HG02840 (cell line): ENCODE measurements around the gene ZNF578.
"Not testable (repeated sequence)": the region's sequence is repeated elsewhere in the genome, so short reads cannot be mapped to it uniquely, and the experiment has no call there.

Experiments used
- ATAC-seq: cut with Tn5 transposase; IDR thresholded peaks from one replicate; pipeline ENCODE4 v1.9.1; 2021; ENCODE audit warnings: mild to moderate bottlenecking, moderate library complexity, moderate number of reproducible peaks; ENCODE audit not compliant: unreplicated experiment, low FRiP score

Gene ZNF578

DNA sequence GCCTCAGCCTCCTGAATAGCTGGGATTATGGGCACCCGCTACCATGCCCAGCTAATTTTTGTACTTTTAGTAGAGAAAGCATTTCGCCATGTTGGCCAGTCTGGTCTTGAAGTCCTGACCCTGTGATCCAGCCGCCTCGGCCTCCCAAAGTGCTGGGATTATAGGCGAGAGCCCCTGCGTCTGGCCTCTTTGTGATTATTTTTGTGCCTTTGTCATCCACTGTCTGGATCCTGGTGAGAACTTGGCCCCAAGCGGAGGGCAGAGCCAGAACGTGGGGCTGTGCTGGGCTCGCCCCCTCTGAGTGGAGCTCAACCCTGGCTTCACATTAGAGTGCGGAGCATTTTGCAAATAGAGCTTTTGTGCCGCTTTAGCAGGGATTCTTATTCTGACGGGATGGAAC is 47.6 kb downstream of the ZNF578 start:
- ATAC-seq, result not testable (repeated sequence)

DNA sequence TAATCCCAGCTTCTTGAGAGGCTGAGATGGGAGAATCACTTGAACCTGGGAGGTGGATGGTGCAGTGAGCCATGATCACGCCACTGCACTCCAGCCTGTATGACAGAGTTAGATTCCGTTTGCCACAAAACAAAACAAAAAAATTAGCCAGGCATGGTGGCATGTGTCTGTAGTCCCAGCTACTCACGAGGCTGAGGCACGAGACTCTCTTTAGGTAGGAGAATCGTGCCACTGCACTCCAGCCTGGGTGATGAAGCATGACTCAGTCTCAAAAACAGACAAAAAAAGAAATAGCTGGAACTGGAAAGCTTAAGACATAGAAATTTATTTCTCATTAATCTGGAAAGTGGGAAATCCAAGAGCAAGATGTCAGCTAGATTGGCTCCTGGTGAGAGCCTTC is 53.9 kb downstream of the ZNF578 start:
- ATAC-seq, result no peak

DNA sequence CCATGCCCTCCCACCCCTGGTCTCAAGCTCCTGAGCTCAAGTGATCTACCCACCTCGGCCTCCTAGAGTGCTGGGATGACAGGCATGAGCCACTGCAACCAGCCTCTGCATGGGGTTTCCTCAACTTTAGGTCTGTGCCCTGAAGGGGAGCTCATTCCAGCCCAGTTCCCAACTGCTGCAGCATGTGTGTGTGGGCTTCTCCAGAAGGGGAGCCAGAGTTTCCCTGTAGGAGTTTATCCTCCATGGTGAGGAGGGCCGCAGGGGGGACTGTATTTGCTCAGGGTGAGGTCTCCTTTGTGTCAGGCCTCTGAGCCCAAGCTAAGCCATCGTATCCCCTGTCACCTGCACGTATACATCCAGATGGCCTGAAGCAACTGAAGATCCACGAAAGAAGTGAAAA is 62.8 kb downstream of the ZNF578 start:
- ATAC-seq, result no peak

DNA sequence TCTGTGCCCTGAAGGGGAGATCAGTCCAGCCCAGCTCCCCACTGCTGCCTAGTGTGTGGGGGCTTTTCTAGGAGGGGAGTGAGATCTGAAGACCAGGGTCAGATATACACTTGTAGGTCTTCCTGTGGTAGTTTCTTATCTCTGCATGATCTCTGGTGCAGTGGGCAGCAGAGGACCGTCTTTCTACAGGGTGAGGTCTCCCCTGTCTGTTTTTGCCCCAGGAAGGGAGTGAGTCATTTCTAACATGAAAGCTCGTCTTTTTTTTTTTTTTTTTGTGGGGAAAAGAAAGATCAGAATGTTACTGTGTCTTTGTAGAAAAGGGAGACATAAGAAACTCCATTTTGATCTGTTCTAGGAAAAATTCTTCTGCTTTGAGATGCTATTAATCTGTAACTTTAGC is 65.3 kb downstream of the ZNF578 start:
- ATAC-seq, result no peak

DNA sequence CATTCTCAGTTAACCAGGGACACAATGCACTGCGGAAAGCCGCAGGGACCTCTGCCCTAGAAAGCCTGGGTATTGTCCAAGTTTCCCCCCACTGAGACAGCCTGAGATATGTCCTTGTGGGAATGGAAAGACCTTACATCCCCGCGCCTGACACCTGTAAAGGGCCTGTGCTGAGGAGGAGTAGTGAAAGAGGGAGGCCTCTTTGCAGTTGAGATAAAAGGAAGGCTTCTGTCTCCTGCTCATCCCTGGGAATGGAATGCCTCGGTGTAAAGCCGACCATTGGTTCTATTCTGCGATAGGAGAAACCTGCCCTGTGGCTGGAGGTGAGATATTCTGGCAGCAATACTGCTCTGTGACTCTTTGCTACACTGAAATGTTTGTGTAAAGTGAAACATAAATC is 65.8 kb downstream of the ZNF578 start:
- ATAC-seq, result not testable (repeated sequence)

DNA sequence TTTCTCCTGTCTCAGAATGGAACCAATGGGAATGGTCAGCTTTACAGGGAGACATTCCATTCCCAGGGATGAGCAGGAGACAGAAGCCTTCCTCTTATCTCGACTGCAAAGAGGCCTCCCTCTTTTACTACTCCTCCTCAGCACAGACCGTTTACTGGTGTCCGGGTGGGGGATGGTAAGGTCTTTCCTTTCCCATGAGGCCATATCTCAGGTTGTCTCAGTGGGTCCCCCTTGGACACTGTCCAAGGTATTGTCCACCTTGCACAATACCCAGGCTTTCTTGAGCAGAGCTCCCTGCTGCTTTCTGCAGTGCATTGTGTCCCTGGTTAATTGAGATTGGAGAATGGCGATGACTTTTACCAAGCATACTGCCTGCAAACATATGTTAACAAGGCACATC is 66.7 kb downstream of the ZNF578 start:
- ATAC-seq, result no peak

DNA sequence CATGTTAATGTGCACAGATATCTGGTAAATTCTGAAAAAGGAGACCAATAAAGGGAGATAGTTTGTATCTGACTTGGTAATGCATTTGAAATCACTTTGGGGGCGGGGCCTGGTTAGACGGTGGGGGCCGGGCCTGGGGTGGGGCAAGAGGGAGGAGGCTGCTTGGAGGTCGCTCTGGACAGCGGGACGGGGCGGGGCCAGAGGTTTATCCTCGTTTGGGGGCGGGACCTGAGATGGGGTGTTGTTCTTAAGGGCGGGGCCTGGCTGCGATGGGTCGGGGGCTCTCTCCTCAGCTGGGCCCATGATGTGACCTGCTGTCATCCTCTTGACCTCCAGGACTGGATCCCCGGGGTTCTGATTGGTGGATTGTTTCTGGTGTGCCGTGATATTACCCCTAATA is 69.2 kb downstream of the ZNF578 start:
- no peak for ATAC-seq

DNA sequence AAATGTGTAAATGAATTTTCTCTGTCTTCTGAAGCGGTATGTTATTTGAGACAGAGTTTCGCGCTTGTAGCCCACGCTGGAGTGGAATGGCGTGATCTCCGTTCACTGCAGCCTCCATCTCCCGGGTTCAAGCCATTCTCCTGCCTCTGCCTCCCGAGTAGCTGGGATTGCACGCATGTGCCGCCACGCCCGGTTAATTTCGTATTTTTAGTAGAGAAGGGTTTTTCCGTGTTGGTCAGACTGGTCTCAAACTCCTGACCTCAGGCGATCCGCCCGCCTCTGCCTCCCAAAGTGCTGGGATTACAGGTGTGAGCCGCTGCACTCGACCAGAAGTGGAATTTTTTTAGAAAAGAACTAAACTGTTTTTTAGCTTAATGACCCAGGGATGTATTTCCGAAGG is 70.7 kb downstream of the ZNF578 start:
- ATAC-seq, result no peak

DNA sequence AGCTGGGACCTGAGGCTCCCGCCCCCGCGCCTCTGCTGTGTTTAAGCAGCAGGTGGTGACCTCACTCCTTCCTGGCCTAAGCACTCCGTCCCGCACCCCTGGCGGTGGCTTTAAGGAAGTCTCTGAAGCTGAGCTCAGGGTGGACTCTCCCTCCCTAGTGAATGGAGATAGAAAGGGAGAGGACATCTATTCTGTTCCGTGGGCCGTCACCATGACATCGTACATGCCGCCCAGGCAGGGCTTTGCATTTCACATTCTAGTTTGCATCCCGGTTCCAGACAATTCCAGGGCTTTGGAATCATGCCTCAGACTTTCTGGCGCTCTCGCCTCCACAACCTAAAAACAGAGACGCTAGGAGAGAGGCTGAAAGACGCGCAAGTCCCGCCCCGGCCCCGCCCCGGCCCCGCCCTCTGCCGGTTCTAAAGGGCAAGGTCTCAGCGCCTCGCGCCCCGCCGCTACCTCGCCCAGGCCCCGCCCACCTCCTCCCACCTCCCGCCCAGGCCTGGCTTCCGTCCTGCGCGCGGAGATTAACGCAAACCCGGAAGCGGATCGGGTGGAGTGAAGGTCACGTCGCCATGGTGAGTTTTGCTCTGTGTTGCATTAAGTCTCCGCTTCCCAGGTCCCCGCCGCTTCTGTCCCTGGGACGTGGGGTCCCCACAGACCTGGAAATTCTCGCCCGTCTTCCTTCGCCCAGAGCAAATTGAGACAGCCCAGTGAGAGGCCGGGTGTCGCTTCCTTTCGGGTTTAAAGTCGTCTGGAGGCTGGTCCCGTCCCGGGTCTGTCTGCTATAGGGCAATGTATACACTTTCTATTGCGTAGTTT is 74.0 kb downstream of the ZNF578 start, which contains the start of gene ZNF808:
Gene ZNF808 (plus strand): TSS at position 535 of the 822 bp plus-strand sequence. CDS start 15,617 bp downstream, outside the sequence.
- peak; percentile 86 for ATAC-seq

DNA sequence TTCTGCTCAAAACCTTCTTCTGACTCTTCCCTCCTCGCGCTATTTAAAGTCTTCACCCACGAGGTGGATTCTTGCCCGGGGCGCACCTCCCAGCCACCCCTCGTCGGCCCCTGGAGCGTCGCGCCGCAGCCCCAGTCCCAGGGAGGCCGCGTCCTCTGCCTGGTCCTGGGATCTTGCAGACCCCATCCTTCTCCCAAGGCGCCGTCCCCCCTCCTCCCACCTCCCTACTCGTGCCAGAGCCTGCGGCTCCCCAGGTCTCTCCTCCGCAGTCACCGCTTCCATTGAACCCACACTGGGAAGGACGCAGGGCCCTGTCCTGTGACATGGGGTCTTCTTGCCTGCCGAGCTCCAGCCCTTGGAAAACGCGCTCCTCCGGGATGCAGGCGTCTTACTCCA is 74.6 kb downstream of the ZNF578 start:
- ATAC-seq, result peak; percentile 16

DNA sequence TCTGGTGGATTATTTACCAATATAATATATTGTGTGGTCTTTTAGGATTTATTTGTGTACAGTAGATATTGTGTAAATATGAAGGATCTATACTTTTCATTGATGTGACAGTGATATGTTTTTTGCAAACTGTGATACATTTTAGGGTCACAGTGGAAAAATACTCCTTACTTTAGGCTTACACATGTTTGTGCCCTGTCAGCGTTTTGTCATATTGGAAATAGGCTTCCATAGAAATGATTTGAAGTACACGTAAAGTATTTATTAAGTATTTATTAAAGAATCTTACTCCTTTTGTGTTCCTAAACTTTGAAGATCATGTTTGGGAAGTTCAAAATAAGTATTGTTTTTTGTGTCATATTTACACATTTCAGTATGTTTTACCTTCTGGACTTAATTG is 79.1 kb downstream of the ZNF578 start:
- no peak for ATAC-seq

DNA sequence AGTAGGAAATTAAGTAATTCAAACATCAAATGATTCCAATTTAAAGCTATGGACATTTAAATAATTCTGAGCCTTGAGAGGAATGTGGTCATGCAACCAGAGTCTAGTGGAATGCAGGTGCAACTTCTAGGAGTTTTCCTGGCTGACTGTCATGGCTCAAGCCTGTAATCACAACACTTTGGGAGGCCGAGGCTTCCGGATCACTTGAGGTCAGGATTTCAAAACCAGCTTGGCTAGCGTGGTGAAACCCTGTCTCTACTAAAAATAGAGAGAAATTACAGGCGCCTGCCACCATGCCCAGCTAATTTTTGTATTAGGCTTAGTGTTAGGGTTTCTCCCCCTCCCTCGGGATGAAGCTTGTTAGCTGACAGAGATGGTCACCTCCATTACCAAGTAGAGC is 80.5 kb downstream of the ZNF578 start:
- ATAC-seq, result no peak

DNA sequence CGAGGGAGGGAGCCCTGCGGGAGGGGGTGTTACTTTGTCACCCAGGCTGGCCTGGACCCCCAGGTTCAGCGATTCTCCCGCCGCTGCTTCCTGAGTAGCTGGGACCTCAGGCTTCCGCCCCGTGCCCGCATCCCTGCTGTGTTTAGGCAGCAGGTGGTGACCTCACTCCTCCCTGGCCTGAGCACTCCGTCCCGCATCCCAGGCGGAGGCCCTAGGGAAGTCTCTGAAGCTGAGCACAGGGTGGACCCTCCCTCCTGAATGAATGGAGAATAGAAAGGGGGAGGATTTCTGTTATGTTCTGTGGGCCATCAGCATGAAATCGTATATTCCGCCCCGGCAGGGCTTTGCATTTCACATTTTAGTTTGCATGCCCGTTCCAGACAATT is 82.0 kb downstream of the ZNF578 start:
- ATAC-seq, result peak; percentile 8

DNA sequence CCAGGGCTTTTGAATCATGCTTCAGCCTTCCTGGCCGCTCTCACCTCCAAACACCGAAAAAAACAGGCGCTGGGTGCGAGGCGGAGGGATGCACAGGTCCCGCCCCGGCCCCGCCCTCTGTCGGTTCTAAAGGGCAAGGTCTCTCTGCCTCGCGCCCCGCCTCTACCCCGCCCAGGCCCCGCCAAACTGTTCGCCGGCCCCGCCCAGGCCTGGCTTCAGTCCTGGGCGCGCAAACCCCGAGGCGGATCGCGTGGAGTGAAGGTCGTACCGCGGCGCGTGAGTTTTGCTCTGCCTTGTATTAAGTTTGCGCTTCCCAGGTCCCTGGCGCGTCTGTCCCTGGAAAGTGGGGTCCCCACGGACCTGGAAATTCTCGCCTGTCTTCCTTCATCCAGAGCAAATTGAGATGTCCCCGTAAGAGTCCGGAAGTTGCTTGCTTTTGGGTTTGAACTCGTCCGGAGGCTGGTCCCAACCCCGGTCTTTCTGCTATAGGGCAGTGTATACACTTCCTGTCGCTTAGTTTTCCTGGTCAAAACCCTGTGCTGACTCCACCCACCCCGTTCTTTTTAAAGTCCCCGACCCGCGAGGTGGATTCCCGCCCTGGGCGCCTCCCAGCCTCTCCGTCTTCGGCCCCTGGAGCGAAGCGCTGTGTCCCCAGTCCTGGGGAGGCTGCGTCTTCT is 82.6 kb downstream of the ZNF578 start:
- peak; percentile 71 for ATAC-seq

DNA sequence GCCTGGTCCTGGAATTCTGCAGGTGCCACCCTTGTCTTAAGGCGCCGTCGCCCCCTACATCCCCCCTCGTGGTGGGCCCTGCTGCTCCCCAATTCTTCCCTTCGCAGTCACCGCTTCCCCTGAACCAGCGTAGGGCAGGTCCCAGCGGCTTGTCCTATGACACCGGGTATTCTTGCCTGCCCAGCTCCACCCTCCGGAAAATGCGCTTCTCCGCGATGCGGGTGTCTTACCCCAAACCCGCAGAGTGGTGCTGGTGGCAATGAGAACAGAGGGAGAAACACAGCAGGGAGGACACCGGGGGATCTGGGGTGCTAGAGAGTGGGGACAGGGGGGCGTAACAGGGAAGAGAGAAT is 83.1 kb downstream of the ZNF578 start:
- peak; percentile 20 for ATAC-seq

DNA sequence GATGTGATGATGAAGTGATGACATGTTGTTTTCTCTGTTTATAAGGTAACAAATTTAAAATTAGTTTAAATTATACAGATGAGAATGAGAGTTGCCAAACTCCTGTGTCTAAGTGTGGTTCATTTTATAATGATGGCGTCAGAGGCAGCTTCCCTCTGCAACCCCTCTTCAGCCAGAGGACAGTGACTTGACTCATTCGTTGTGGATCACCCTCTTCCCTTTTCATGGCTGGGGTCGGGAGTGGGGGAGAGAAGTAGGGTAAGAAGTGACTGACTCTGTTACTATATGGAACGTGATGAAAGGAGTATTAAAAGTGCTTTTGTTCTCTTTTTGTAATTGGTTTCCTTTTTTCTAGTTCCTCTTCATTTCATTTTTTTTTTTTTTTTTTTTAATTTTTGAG is 85.5 kb downstream of the ZNF578 start:
- not testable (repeated sequence) for ATAC-seq

DNA sequence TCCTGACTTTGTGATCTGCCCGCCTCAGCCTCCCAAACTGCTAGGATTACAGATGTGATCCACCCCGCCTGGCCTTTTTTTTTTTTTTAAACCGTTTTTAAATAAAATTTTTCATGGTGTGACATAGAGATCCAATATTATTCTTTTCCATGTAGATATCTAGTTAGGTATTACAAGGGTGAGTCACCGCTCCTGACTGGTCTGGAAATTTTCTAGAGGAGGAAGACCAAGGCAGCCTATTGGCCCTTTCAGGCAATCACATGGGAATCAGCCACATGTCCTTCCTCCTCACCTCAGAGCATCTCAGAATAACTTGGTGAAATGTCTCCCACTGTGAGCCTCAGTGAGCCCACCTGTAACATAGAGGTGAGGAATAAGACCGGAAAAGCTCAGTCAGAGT is 87.8 kb downstream of the ZNF578 start:
- ATAC-seq, result not testable (repeated sequence)

DNA sequence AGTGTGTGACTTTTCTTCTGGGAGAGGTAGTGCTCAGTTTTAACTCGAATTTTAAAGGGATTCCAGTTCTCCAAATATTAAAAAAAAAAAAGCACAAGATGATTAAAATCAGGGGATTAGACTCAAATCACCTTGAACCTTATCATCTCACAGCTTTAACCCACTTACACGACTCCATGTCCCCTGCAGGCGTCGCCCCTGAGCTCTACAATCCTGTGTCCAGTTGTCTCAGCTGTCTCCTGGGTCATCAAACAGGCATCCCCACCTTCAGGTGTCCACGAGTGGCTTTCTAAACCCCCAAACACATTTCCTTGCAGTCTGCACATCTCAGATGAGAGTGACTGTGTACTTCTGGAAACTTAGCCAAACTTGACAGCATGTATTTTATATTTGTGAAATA is 88.3 kb downstream of the ZNF578 start:
- no peak for ATAC-seq

DNA sequence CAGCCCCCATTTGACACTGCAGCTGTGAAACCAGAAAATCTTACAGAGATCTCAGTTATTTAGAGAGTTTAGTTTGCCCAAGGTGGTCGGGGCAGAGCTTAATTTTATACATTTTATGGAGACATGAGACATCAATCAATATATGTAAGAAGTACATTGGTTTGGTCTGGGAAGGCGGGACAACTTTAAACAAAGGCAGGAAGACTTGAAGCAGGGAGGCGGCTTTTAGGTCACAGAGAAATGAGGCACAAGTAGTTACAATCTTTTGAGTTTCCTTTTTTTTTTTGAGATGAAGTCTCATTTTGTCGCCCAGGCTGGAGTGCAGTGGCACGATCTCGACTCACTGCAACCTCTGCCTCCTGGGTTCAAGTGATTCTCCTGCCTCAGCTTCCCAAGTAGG is 89.2 kb downstream of the ZNF578 start:
- not testable (repeated sequence) for ATAC-seq

DNA sequence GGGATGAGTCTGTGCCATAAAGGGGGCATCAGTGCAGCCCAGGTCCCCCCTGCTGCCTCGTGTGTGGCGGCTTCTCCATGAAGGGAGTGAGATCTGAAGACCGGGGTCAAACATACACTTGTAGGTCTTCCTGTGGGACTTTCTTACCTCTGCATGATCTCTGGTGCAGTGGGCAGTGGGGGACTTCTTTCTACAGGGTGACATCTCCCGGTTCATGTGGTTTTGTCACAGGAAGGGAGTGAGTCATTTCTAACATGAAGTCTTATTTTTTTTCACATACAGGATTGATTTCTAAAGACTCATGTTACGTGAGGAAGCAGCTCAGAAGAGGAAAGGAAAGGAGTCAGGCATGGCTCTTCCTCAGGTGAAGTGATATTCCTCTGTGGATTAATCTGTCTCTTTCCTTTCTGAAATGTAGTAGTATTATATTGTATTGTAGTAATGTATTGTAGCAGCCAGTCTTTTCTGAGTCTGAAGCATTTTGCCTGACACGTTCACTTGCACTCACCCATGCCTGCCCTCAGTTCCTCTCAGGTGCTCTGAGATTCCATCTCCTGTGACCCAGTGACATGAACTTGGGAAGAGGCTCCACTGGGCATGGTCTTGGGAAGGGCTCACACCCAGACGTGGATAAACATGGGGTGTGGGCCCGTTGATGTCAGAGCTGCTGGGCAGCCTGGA is 89.8 kb downstream of the ZNF578 start:
- no peak for ATAC-seq

DNA sequence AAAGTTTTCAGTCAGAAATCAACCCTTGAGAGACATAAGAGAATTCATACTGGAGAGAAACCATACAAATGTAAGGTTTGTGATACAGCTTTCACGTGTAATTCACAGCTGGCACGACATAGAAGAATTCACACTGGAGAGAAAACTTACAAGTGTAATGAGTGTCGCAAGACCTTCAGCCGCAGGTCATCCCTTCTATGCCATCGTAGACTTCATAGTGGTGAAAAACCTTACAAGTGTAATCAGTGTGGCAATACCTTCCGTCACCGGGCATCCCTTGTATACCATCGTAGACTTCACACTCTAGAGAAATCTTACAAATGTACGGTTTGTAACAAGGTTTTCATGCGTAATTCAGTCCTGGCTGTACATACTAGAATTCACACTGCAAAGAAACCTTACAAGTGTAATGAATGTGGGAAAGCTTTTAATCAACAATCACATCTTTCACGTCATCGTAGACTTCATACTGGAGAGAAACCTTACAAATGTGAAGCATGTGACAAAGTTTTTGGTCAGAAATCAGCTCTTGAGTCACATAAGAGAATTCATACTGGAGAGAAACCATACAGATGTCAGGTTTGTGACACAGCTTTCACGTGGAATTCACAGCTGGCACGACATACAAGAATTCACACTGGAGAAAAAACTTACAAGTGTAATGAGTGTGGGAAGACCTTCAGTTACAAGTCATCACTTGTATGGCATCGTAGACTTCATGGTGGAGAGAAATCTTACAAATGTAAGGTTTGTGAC is 101.0 kb downstream of the ZNF578 start:
- no peak for ATAC-seq
